ENCODE measurements around the gene MPDZ.

The MPDZ gene

GRCh38 chr9:13181652-13182051 lies 97.8 kb downstream of the MPDZ start:
- no peak for DNase-seq (ENCODE audit: low read depth in 1 of 2, low spot score in 1 of 2)

DNA sequence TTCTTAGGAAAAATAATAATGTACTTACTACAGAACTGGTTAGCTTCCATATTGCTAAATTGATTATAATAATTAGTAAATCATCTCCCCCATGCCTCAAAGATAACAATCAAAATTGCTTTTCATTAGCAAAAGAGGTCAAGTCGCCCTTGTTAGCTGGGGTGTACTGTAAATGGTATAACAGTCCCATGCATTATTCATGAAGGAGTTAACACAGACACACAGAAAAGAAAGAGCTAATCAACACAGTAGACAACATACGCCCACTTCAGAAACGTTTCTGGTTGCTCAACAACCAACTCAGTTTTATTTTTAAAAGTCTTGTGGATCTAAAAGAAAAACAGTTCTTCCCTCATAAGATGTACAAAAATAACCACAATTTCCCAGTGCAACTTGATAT lies 100.2 kb downstream of the MPDZ start:
- DNase-seq (ENCODE audit: low read depth in 1 of 2, low spot score in 1 of 2), result no peak

DNA sequence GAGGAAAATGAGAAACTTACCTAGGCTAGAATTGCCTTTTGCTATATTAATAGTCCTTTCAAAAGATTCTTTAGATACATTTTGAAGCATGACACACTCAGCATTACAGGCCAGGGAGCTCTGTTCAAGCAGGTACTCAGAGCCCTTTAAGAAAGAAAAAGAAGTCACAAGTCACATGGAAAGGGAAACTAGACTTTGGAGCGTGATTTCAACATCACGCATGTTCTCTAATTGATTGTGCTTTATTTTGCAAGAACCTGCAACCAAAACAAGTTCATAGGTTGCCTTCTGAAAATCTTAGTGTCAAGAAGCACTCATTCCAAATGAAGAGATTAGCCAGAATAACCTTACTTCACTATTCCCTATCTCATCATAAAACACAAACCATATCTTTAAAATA lies 103.8 kb downstream of the MPDZ start:
- DNase-seq (ENCODE audit: low read depth in 1 of 2, low spot score in 1 of 2), result no peak

GRCh38 chr9:13174906-13175639 lies 104.4 kb downstream of the MPDZ start:
- DNase-seq (ENCODE audit: low read depth in 1 of 2, low spot score in 1 of 2), result no peak

DNA sequence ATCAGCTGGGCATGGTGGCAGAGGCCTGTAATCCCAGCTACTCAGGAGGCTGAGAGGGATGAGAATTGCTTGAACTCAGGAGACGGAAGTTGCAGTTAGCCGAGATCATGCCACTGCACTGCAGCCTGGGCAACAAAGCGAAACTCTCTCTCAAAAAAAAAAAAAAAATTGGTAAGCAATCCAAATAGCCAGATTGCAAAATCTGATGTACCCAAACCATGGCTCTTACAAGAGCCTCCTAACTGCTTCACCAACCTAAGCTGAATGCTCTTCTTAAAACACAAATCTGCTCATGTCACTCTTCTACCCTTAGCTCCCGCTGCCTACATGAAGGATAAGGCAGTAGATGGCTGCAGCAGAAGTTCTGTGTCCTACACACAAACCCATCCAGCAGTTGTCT lies 105.9 kb downstream of the MPDZ start:
- no peak for DNase-seq (ENCODE audit: low read depth in 1 of 2, low spot score in 1 of 2)

GRCh38 chr9:13171261-13171660 lies 108.2 kb downstream of the MPDZ start:
- DNase-seq (ENCODE audit: low read depth in 1 of 2, low spot score in 1 of 2), result no peak

DNA sequence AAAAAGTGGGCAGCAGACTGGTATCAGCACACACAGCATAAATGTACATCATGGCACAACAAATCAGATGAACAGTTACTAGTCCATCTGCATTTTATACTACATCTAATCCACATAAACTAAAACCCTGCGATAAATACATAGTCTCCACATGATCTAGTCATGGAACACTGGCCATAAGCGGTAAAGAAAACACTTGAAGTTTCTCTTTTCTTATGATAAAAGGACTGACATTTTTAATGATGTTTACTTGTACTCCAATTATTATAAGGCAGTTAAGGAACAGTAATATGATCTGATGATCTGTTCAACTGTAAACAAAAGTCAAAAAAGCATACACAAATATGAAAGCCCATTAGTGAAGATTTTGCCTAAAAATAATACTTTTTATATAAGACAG lies 112.5 kb downstream of the MPDZ start:
- DNase-seq (ENCODE audit: low read depth in 1 of 2, low spot score in 1 of 2), result no peak

DNA sequence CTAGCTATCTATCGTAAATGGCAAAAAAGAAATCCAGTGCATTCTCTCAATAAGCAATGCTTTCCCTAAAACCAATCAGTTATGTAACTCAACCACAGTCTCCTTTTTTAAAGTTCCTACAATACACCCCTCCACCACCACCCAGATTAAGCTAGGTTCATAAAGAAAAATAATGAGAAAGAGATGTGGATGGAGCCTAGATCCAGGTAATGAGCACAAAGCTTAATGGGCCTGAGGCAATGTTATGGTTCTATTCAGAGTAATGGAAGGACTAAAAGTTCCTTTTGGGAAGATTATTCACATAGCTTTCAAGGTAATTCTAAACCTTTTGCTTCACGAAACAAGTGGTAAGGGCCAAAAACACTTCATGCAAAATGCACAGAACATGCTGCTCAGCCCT lies 113.5 kb downstream of the MPDZ start:
- DNase-seq (ENCODE audit: low read depth in 1 of 2, low spot score in 1 of 2), result no peak

DNA sequence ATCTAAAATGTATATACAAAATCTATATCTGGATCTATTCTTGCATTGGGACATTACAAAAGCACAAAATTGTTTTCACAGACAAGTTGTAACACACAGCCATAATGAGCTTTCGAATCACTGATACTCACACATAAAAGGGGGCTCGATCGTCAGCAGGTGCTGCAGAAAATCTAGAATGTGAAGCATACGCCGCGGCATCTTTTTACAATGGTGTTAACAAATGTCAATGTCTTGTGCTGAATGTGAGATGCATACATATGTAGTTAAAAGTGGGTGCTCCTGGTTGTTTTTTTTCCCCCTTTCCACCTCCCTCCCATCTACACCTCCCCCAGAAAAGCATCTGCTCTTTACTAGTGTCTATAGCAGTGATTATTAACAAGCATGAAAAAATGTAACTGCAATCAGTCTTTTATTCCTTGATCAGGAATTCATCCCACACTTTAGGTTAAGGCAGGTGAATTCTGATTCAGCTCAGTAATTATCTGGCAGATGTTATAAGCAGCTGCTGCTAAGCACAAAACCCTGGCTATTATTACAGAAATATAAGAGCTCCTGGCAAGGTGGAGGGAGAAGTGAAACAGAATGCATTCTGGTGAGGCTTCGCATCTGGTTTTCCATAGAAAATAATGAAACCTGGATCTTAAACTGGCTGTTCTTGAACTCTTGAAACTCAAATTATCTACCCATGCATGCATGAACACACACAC lies 114.1 kb downstream of the MPDZ start:
- DNase-seq (ENCODE audit: low read depth in 1 of 2, low spot score in 1 of 2), result no peak

DNA sequence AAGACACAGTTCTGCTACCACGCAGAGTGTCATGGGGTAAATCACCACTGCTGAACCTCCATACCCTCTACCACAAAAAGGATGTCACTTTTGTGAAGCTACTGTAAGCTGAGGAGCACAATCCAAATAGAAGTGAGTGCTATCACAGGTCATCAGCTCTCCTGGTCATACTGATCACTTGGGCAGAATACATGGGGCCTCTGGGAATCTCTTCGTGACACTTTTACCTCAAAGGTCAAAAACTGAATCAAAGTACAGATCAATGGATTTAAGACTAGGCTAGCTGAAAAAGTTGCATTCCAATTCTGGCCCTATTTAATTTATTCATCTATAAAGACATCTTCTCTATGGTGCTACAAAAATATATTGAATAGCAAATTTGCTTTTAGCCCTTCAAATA lies 115.5 kb downstream of the MPDZ start:
- DNase-seq (ENCODE audit: low read depth in 1 of 2, low spot score in 1 of 2), result no peak

DNA sequence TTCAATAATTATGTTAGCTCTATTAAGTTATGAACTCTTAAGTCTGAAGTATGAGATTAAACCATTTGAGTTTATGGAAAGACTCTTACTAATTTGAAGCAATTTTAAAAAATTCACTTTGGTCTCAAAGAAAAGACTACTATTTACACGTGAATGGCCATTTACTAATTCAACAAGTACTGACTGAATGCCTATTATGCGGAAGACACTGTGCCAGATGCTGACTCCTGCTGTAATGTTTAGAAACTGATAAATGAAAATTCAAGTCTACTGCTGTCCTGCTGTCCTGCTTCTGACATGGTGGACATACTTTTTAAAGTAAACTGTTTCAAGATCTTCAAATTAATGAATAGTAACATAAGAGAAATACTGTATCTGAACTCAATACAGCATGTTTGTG lies 116.2 kb downstream of the MPDZ start:
- DNase-seq (ENCODE audit: low read depth in 1 of 2, low spot score in 1 of 2), result no peak

- no peak for DNase-seq (ENCODE audit: low read depth in 1 of 2, low spot score in 1 of 2)
Observed at GRCh38 chr9:13160051-13160450, 119.4 kb downstream of the MPDZ start.

DNA sequence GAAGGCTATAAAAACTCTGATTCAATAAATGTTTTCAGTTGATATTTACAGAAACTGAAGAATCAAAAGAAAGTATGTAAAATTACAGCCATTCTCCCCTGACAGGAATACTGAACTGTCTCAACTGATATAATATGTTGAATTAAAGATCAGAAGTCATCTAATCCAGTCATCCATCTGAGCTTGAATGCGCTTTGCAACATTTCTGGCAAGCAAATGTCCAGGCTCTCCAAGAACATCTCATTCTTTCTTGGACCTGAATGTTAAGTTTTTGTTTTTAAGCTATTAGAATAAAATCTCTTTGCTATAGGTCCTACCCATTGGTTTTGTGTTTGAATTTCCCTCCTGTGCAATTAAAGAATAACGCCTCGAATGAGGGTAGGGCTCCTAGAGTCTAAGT lies 120.5 kb downstream of the MPDZ start:
- no peak for DNase-seq (ENCODE audit: low read depth in 1 of 2, low spot score in 1 of 2)

GRCh38 chr9:13151489-13151888 lies 128.0 kb downstream of the MPDZ start:
- no peak for DNase-seq (ENCODE audit: low read depth in 1 of 2, low spot score in 1 of 2)

DNA sequence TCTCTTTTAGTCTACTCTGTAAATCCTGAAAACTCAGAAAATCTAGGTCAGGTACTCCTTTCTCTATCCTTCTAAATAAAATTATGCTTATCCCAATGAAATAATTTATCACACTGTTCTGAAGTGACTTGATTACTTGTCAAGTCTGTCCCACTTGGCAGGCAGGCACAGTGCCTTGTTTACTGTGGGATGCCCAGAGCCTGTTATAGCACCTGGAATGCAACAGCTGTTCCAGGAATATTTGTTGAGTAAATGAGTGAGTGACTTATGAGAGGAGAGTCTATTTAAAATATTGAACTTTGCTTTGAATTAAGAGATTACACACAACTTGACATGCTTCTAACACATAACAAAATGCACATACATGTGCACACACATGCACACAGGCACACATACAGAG lies 130.0 kb downstream of the MPDZ start:
- no peak for DNase-seq (ENCODE audit: low read depth in 1 of 2, low spot score in 1 of 2)

GRCh38 chr9:13146840-13147239 lies 132.7 kb downstream of the MPDZ start:
- no peak for DNase-seq (ENCODE audit: low read depth in 1 of 2, low spot score in 1 of 2)

DNA sequence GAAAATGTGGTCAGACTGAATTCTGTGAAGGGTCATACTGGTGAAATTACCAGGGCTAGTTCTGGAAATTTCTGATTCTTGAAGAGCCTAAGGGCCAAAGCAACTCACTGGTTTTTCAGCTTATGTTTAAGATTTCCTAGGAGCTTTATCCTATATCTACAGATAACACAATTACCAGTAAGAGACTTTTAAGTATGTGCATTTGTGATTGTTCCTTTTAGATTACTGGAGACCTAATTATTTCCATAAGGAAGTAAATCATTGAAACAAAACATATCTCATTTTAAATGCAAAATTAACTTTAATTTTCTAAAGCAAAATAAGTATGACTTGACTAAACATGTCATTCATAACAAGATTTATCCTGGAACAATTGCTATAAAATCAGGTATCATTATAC lies 134.2 kb downstream of the MPDZ start:
- DNase-seq (ENCODE audit: low read depth in 1 of 2, low spot score in 1 of 2), result no peak

DNA sequence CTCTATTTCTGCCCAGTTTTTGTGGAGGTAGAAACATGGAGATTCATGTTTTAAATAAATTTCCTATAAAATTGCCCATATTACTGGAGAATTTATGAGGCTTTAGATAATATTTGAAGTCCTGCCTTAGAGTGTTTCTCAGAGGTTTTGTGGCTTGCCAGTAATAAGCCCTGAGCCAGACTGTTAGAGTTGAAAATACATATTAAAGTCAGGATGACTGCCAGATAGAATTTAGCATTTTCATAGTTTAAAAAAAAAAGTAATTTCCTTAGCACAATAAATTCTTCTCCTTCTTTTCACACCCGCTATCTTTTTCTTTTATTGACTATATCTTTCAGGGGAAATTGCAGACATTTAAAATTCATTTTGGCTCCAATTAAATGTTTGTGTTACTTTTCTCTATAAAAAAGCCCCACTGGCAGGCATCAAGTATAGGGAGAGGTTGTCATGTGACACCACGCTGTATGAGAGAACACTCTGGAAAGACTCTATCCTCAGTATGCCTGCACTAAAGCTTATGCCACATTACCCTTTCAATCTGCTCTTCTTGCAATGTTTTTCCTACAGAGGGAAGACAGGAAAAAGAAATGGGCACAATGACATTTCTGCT lies 135.2 kb downstream of the MPDZ start:
- DNase-seq (ENCODE audit: low read depth in 1 of 2, low spot score in 1 of 2), result no peak

- DNase-seq (ENCODE audit: low read depth in 1 of 2, low spot score in 1 of 2), result no peak
Observed at GRCh38 chr9:13143281-13143680, 136.2 kb downstream of the MPDZ start.

DNA sequence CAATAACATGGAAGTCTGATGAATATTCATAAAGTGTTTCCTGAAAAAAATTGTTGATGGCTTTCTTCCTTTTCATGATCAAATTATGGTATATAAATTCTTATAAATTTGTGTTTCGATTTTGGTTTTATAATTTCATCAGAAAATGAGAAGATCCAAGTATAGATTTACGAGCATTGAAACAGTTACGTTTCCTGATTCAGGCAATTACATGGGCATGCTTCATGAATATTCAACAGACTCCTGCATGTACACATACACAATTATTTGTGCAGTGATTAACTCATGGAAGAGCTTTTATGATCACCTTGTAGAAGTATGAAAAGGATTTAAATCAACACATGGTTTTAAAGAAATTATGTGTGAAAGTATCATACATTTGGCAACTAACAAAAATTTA lies 136.7 kb downstream of the MPDZ start:
- no peak for DNase-seq (ENCODE audit: low read depth in 1 of 2, low spot score in 1 of 2)

DNA sequence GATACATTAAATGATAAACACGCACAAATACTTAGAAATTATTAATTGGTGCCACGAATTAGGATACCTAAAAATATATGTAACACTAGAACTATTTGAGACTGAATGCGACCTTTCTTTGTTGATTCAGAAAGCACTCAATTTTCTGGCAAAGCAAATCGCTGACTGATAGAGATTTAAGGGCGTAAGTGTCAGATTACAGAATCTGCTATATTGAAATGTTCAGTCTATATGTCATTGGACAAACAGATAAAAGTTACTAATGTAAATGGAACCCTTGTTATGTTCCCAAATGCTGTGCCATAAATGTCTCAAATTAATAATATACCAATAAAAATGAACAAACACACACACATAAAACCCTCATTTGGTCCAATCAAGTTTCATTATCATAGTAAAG lies 137.9 kb downstream of the MPDZ start:
- no peak for DNase-seq (ENCODE audit: low read depth in 1 of 2, low spot score in 1 of 2)

GRCh38 chr9:13140843-13141592 lies 138.5 kb downstream of the MPDZ start:
- no peak for DNase-seq (ENCODE audit: low read depth in 1 of 2, low spot score in 1 of 2)

All from stimulated activated CD4-positive, alpha-beta T cell treated with anti-CD3 and anti-CD28 coated beads, Interleukin-15, amount 100 ng/mL, for 1 hour (primary cell).